ENCODE measurements around the gene VAV2. TPM values are rescaled to one million over a fixed set of nuclear protein-coding genes. Genes with fewer than 3 reads are reported as not detected.

The VAV2 gene
- total RNA-seq, 1 donor from 2014 or later: 24.4 TPM

- no peak for DNase-seq (ENCODE audit: extremely low spot score, unreplicated experiment)
Observed at GRCh38 chr9:133786907-133787753, 205.0 kb downstream of the VAV2 start.

GRCh38 chr9:133786371-133786753, 205.8 kb downstream of the VAV2 start:
- Mint-ChIP-seq H3K36me3 (ENCODE audit: unreplicated experiment) (peaks cover 8% of the 10 kb centered on the region), H3K4me1 (ENCODE audit: unreplicated experiment) (no peaks in the 10 kb centered on the region), H3K9me3 (ENCODE audit: unreplicated experiment) (no peaks in the 10 kb centered on the region), H3K4me3 (ENCODE audit: unreplicated experiment) (no peak overlapping the region), H3K27ac (ENCODE audit: unreplicated experiment) (no peak overlapping the region), H3K27me3 (ENCODE audit: unreplicated experiment) (no peaks in the 10 kb centered on the region)
- TF ChIP-seq CTCF (IDR thresholded peaks at IDR 0.05): no peak
- no peak for DNase-seq (ENCODE audit: extremely low spot score, unreplicated experiment)

More at GRCh38 chr9:133786907-133787753, 205.0 kb downstream of the VAV2 start:
- Mint-ChIP-seq H3K4me3 (ENCODE audit: unreplicated experiment) (no peak overlapping the region), H3K27me3 (ENCODE audit: unreplicated experiment) (no peaks in the 10 kb centered on the region), H3K36me3 (ENCODE audit: unreplicated experiment) (peaks cover 6% of the 10 kb centered on the region), H3K27ac (ENCODE audit: unreplicated experiment) (no peak overlapping the region), H3K9me3 (ENCODE audit: unreplicated experiment) (no peaks in the 10 kb centered on the region), H3K4me1 (ENCODE audit: unreplicated experiment) (no peaks in the 10 kb centered on the region)
- TF ChIP-seq CTCF (IDR thresholded peaks at IDR 0.05): no peak

GRCh38 chr9:133785753-133786370, 206.3 kb downstream of the VAV2 start:
- H3K4me1 Mint-ChIP-seq (ENCODE audit: unreplicated experiment): no peaks in the 10 kb centered on the region
- H3K27me3 Mint-ChIP-seq (ENCODE audit: unreplicated experiment): no peaks in the 10 kb centered on the region
- H3K36me3 Mint-ChIP-seq (ENCODE audit: unreplicated experiment): peaks cover 8% of the 10 kb centered on the region
- H3K4me3 Mint-ChIP-seq (ENCODE audit: unreplicated experiment): no peak overlapping the region
- H3K27ac Mint-ChIP-seq (ENCODE audit: unreplicated experiment): no peak overlapping the region
- TF ChIP-seq CTCF (IDR thresholded peaks at IDR 0.05): no peak
- no peak for DNase-seq (ENCODE audit: extremely low spot score, unreplicated experiment)
- no peaks in the 10 kb centered on the region for H3K9me3 Mint-ChIP-seq (ENCODE audit: unreplicated experiment)

GRCh38 chr9:133784731-133785561, 207.2 kb downstream of the VAV2 start:
- Mint-ChIP-seq H3K4me3 (ENCODE audit: unreplicated experiment) (no peak overlapping the region), H3K4me1 (ENCODE audit: unreplicated experiment) (no peaks in the 10 kb centered on the region), H3K27me3 (ENCODE audit: unreplicated experiment) (no peaks in the 10 kb centered on the region), H3K27ac (ENCODE audit: unreplicated experiment) (no peak overlapping the region), H3K36me3 (ENCODE audit: unreplicated experiment) (peaks cover 8% of the 10 kb centered on the region), H3K9me3 (ENCODE audit: unreplicated experiment) (no peaks in the 10 kb centered on the region)
- no peak for DNase-seq (ENCODE audit: extremely low spot score, unreplicated experiment)
- no peak for TF ChIP-seq CTCF (IDR thresholded peaks at IDR 0.05)
